Spinal cord (tissue), 10 donors: ENCODE measurements around the gene SEMA4A. TPM values are rescaled to one million over a fixed set of nuclear protein-coding genes. Genes with fewer than 3 reads are reported as not detected.
"Not testable (repeated sequence)": the region's sequence is repeated elsewhere in the genome, so short reads cannot be mapped to it uniquely, and the experiment has no call there.

ENCODE experiments used
- DNase-seq, 6 donors: peaks; one replicate each; pipeline versions ENCODE4 v3.0.0 to v3.0.0-alpha.2; 2013 to 2015; ENCODE audit warnings: low spot score in 6 of 6, low read depth in 4 of 6
- H3K27ac ChIP-seq: one replicate; pipeline ENCODE4 v1.5.1; 2013; ENCODE audit warnings: low read depth, low read length, control low read depth
- H3K27me3 ChIP-seq: one replicate; pipeline ENCODE4 v1.6.1; 2013; ENCODE audit warnings: low read length; ENCODE audit not compliant: control insufficient read depth, insufficient read depth
- H3K36me3 ChIP-seq: one replicate; pipeline ENCODE4 v1.6.1; 2013; ENCODE audit warnings: low read length; ENCODE audit not compliant: control insufficient read depth, insufficient read depth
- H3K4me1 ChIP-seq: one replicate; pipeline ENCODE4 v1.6.1; 2013; ENCODE audit warnings: low read length; ENCODE audit not compliant: control insufficient read depth, insufficient read depth
- H3K4me3 ChIP-seq: one replicate; pipeline ENCODE4 v1.5.1; 2013; ENCODE audit warnings: low read depth, low read length, control low read depth
- H3K9me3 ChIP-seq: one replicate; pipeline ENCODE4 v1.6.1; 2013; ENCODE audit warnings: low read length; ENCODE audit not compliant: control insufficient read depth, insufficient read depth
- WGBS: methylation state at CpG from one replicate; pipeline ENCODE4 v1.1.5; 2013; ENCODE audit warnings: missing lambda C conversion rate; ENCODE audit not compliant: insufficient coverage; 5-methylcytosine and 5-hydroxymethylcytosine counted together
- polyA plus RNA-seq, 2 donors: library from polyadenylated mRNA; unstranded; fragments of 120-200 nt; gene quantifications; one replicate each; pipeline ENCODE4 v1.2.1, GENCODE V29; 2013; ENCODE audit not compliant: insufficient read length in 2 of 2
- total RNA-seq, 2 donors: library from RNA; depleted of rRNA in 1 of 2; stranded (reverse); fragments of 120-200 nt in 1 of 2; fragments of >200 nt in 1 of 2; gene quantifications; one replicate each; pipeline versions ENCODE4 v1.2.3 to v1.2.4, GENCODE V29; 2013 to 2014
- donor health status: healthy.

SEMA4A gene
- total and polyA plus RNA-seq, 4 donors = 8.2 to 42.0 (median 24.0) TPM

DNA sequence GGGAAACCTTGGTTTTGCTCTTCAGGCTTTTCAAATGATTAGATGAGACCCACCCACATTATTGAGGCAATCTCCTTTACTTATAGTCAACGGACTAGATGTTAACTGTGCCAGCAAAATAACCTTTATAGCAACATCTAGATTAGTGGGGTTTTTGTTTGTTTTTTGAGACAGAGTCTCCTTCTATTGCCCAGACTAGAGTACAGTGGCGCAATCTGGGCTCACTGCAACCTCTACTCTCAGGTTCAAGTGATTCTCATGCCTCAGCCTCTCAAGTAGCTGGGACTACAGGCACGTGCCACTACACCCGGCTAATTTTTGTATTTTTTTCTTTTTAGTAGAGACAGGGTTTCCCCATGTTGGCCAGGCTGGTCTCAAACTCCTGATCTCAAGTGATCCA, 36.9 kb downstream of the SEMA4A start:
- H3K36me3 ChIP-seq, DNase-seq, H3K27ac ChIP-seq, H3K9me3 ChIP-seq, H3K4me3 ChIP-seq, H3K27me3 ChIP-seq: not testable (repeated sequence)
- no CpG with 5 or more reads among the region's 4 CpGs for WGBS
- H3K4me1 ChIP-seq = peaks cover 21% of the 10 kb centered on the region

DNA sequence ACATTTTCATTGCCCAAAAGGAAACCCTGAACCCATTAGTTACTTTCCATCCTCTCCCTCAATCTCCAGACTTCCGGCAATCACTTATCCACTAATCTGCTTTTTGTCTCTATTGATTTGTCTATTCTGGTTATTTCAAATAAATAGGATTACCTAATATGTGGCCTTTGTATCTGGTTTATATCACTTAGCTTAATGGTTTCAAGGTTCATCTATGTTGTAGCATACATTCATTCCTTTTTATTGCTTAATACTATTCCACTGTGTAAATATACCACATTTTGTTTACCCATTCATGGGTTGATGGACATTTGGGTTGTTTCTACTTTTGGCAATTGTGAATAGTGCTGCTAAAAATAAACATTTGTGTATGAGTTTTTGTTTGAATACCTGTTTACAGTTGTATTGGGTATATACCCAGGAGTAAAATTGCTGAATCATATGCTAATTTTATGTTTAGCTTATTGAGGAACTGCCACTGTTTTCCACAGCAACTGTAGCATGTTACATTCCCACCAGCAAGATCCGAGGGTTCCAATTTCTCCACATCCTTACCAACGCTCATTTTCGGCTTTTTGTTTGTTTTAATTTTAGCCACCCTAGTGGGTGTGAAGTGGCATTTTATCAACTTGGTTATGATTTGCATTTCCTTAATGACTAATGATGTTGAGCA, 38.0 kb downstream of the SEMA4A start:
- Histone ChIP-seq H3K36me3 (peaks cover 8% of the 10 kb centered on the region), H3K27me3 (no peaks in the 10 kb centered on the region), H3K4me3 (no peak overlapping the region), H3K4me1 (peaks cover 24% of the 10 kb centered on the region), H3K9me3 (no peaks in the 10 kb centered on the region), H3K27ac (no peak overlapping the region)
- DNase-seq = no peak
- no CpG with 5 or more reads among the region's 4 CpGs for WGBS

DNA sequence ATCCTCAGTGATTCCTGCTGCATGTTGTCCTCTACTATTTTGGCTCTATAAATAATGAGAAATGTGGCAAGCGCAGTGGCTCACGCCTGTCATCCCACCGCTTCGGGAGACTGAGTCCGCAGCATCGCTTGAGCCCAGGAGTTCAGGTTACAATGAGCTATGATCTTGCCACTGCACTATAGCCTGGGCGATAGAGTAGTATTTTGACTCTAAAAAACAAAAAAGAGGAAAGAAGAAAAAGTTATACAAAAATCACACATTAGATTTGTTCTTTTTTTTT, 39.8 kb downstream of the SEMA4A start:
- peak overlapping the region; percentile 90 for H3K27ac ChIP-seq
- peak overlapping the region; percentile 98 for H3K4me3 ChIP-seq
- H3K4me1 ChIP-seq = peaks cover 25% of the 10 kb centered on the region
- H3K27me3 ChIP-seq = no peaks in the 10 kb centered on the region
- 50% methylated on average over 4 of the region's 7 CpGs for WGBS
- no peak for DNase-seq
- H3K36me3 ChIP-seq = peaks cover 17% of the 10 kb centered on the region
- H3K9me3 ChIP-seq = no peaks in the 10 kb centered on the region

DNA sequence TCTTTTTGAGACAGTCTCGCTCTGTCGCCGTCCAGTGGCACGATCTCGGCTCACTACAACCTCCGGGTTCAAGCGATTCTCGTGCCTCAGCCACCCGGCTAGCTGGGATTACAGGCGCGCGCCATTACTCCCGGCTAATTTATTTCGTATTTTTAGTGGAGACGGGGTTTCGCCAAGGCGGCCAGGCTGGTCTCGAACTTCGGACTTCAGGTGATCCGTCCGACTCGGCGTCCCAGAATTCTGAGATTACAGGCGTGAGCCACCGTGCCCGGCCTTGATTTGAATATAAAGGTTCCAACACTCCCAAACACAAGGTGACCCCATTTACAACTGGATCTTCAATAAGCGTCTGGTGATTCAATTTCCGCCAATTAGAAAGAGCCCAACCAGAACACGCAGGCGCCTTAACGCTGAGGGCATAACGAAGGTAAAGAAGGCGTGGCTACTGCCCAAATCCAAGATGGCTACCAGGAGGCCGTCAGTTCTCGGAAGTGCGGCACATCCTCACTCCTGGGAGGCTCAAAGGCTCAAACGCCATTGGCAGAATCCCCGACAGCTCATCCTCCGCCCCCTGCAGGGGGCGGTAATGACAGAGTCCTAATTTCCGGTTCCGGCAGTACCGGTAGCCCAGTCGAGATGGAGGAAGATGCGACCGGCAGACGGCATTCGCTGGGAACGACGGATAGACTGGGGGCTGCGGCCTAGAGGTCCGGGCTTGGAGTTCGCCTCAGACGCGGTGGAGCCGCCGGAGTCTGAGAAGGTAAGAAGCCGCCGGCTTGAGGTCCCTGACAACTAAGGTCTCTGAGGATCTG, 40.3 kb downstream of the SEMA4A start, which contains the start of gene SLC25A44:
TSS of gene SLC25A44 (plus strand) at position 617 of the 812 bp plus-strand sequence. CDS start 5,744 bp downstream, outside the sequence.
- H3K4me1 ChIP-seq = peaks cover 25% of the 10 kb centered on the region
- H3K27ac ChIP-seq = peak within 1 kb of the TSS; percentile 90
- no peaks in the 10 kb centered on the region for H3K27me3 ChIP-seq
- peaks cover 17% of the 10 kb centered on the region for H3K36me3 ChIP-seq
- DNase-seq = peak; percentile 98 to 100 (median 99)
- H3K9me3 ChIP-seq = no peaks in the 10 kb centered on the region
- under 1% methylated on average over 52 of the region's 59 CpGs for WGBS
- peak within 1 kb of the TSS; percentile 98 for H3K4me3 ChIP-seq

DNA sequence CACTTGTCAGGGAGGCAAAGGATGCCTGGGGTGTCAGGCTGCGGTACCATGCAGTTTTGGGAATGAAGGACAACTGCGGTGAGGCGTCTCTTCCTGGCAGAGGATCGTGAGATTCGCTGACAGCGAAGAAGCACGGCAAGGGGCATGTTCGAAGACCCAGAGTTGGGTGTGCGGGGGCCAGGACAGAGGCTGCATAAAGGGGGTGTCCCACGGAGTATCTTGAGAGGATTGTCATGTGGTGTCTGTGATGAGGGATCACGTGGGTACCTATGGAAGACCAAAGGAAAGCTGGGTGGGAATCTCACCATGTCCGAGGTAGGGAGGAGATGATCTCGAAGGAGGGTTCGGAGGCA, 40.9 kb downstream of the SEMA4A start:
- 13% methylated on average over 14 of the region's 14 CpGs for WGBS
- Histone ChIP-seq H3K27ac (peak overlapping the region; percentile 90), H3K36me3 (peaks cover 18% of the 10 kb centered on the region), H3K4me1 (peaks cover 25% of the 10 kb centered on the region), H3K9me3 (no peaks in the 10 kb centered on the region), H3K4me3 (peak overlapping the region; percentile 98), H3K27me3 (no peaks in the 10 kb centered on the region)
- peak in 1 of 6 donors; percentile 59 for DNase-seq

DNA sequence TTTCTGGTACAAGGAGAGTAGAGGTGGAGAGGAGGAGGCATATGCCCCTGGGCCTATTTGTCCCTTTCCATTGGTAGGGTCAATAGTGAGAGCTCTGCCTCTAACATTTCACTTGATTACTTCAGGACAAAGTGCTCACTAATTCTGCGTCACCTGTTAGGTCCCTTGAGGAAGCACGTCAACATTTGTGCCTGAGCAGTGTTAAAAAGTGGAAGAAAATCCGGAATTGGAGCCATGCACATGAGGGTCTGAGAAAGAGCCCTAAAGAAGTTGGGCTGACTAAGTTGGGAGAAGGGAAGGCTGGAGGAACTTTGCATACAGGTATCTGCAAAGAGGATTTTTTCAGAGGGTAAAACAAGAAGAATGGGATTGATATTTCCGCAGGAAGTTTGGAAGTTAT, 42.5 kb downstream of the SEMA4A start:
- WGBS = 75% methylated on average over 4 of the region's 4 CpGs
- no peak overlapping the region for H3K27ac ChIP-seq
- H3K9me3 ChIP-seq = no peaks in the 10 kb centered on the region
- H3K27me3 ChIP-seq = no peaks in the 10 kb centered on the region
- H3K36me3 ChIP-seq = peaks cover 34% of the 10 kb centered on the region
- peaks cover 25% of the 10 kb centered on the region for H3K4me1 ChIP-seq
- DNase-seq = no peak
- no peak overlapping the region for H3K4me3 ChIP-seq

DNA sequence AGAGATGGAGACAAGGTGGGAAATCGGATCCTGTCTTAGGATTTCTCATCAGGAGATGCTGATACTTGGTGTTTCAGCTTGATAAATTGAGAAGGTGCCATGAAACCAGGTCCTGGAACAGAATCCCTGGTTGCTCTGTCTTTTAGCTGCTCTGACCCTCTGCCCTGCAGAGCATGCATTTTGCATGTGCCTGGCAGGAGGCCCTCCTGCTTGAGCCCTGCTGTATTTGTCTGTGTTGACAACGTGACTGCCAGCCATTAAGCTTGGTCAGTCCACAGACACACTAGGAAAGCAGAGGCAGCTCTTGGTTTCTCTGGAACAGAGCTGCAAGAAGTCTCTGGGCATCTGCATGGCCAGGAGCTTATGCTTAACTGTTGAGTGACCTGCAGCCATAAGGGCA, 43.1 kb downstream of the SEMA4A start:
- Histone ChIP-seq H3K9me3 (no peaks in the 10 kb centered on the region), H3K27me3 (no peaks in the 10 kb centered on the region), H3K4me3 (no peak overlapping the region), H3K27ac (no peak overlapping the region), H3K36me3 (peaks cover 38% of the 10 kb centered on the region), H3K4me1 (peaks cover 25% of the 10 kb centered on the region)
- 79% methylated on average over 2 of the region's 2 CpGs for WGBS
- DNase-seq = no peak

DNA sequence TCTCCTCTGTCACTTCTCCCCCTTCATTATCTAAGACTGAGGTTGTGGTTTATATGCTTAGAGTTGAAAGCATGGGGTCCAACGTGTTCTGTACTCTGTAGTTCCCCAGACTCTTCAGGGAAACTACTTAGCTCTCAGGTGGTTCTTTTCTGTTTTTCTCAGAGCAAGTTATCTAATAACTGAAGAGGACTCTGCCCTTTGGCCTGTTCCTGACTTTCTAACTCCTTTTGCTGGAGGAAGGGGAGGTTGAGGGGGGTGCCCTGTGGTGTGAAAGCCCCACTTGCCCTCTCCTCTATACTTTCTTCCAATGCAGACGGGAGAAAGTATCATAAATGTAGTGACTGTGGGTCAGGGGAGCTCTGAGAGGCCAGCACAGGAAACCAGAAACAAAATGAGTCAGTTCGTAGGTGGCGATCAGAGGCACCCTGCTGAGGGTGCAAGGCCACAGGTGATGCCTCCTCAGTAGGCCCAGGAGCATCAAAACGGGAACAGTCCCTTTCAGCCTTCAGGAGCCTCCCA, 45.5 kb downstream of the SEMA4A start:
- WGBS = 85% methylated on average over 4 of the region's 5 CpGs
- DNase-seq = no peak
- Histone ChIP-seq H3K4me1 (peaks cover 15% of the 10 kb centered on the region), H3K27me3 (no peaks in the 10 kb centered on the region), H3K4me3 (no peak overlapping the region), H3K9me3 (no peaks in the 10 kb centered on the region), H3K36me3 (peaks cover 43% of the 10 kb centered on the region), H3K27ac (no peak overlapping the region)

DNA sequence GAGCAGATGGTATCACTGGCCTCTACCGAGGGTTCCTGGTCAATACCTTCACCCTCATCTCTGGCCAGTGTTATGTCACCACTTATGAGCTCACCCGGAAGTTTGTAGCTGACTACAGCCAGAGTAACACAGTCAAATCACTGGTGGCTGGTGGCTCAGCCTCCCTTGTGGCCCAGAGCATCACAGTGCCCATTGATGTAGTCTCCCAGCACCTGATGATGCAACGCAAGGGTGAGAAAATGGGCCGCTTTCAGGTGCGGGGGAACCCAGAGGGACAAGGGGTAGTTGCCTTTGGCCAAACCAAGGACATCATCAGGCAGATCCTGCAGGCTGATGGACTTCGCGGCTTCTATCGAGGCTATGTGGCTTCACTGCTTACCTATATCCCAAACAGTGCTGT, 46.7 kb downstream of the SEMA4A start:
- DNase-seq = no peak
- Histone ChIP-seq H3K36me3 (peaks cover 45% of the 10 kb centered on the region), H3K4me1 (peaks cover 7% of the 10 kb centered on the region), H3K9me3 (no peaks in the 10 kb centered on the region), H3K4me3 (no peak overlapping the region), H3K27me3 (no peaks in the 10 kb centered on the region), H3K27ac (no peak overlapping the region)
- WGBS = 97% methylated on average over 8 of the region's 8 CpGs

DNA sequence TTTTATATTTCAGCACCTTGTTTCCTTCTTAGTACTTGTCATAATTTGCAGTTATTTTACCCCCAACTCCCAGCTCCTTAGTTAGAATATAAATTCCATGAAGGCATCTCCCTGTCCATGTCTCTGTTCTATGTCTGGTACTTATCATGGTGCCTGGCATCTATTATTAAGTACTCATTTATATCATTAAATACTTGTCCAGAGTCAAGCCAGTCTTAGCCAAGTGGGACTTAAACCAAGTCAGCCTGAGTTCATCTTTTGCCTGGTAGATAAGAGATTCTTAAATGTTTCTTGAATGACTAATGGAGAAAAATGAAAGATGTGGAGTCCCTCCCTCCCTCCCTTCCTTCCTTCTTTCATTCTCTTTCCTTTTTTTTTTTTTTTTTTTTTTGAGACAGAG, 49.9 kb downstream of the SEMA4A start:
- Histone ChIP-seq H3K27me3 (no peaks in the 10 kb centered on the region), H3K9me3 (no peaks in the 10 kb centered on the region), H3K36me3 (peaks cover 45% of the 10 kb centered on the region), H3K27ac (no peak overlapping the region), H3K4me1 (no peaks in the 10 kb centered on the region), H3K4me3 (no peak overlapping the region)
- DNase-seq = no peak
